ENCODE measurements around the gene ABCC5. TPM values are rescaled to one million over a fixed set of nuclear protein-coding genes. Genes with fewer than 3 reads are reported as not detected.

The ABCC5 gene
- total RNA-seq, 1 experiment from 2014 or later = 29.1 TPM

GRCh38 chr3:184050217-184050847 lies 32.6 kb upstream of the ABCC5 start (continued):
- TF ChIP-seq ZNF416 (CRISPR knock-in tag; IDR thresholded peaks at IDR 0.05) (no peak), ZNF671 (CRISPR knock-in tag; IDR thresholded peaks at IDR 0.05) (no peak), SMAD3 (CRISPR knock-in tag; IDR thresholded peaks at IDR 0.05; ENCODE audit: borderline replicate concordance) (no peak), ZSCAN18 (CRISPR knock-in tag; IDR thresholded peaks at IDR 0.05) (no peak), CREB1 (CRISPR knock-in tag; IDR thresholded peaks at IDR 0.05) (no peak), ETV6 (CRISPR knock-in tag; IDR thresholded peaks at IDR 0.05) (no peak), GTF2I (CRISPR knock-in tag; conservative IDR thresholded peaks at IDR 0.05) (no peak), ZNF532 (CRISPR knock-in tag; IDR thresholded peaks at IDR 0.05; ENCODE audit: borderline replicate concordance) (no peak), NR3C1 (CRISPR knock-in tag; conservative IDR thresholded peaks at IDR 0.05; ENCODE audit: low read depth) (no peak), FOXP1 (CRISPR knock-in tag; IDR thresholded peaks at IDR 0.05; ENCODE audit: borderline replicate concordance) (no peak)

GRCh38 chr3:184045995-184046394 lies 28.3 kb upstream of the ABCC5 start:
- H3K4me3 Mint-ChIP-seq = no peak overlapping the region
- no peak for DNase-seq (ENCODE audit: low spot score)
- H3K36me3 Mint-ChIP-seq = no peaks in the 10 kb centered on the region
- no peaks in the 10 kb centered on the region for H3K27me3 Mint-ChIP-seq (ENCODE audit: low read depth)
- ChIA-PET CTCF (interaction anchor here (1.2 kb wide), 1 partner anchor 150 kb away, joined by 4 read pairs; no protein-coding TSS in a partner anchor), POLR2A (no interaction called here)
- no peaks in the 10 kb centered on the region for H3K9me3 Mint-ChIP-seq
- no peak overlapping the region for H3K27ac Mint-ChIP-seq
- H3K4me1 Mint-ChIP-seq = no peaks in the 10 kb centered on the region
- ATAC-seq = no peak
- TF ChIP-seq ZSCAN18 (CRISPR knock-in tag; IDR thresholded peaks at IDR 0.05) (no peak), ZNF219 (CRISPR knock-in tag; IDR thresholded peaks at IDR 0.05; ENCODE audit: borderline replicate concordance) (no peak), ZMAT4 (CRISPR knock-in tag; IDR thresholded peaks at IDR 0.05) (no peak), PREB (CRISPR knock-in tag; IDR thresholded peaks at IDR 0.05; ENCODE audit: borderline replicate concordance) (no peak), CTCF (IDR thresholded peaks at IDR 0.05) (no peak), ATF3 (CRISPR knock-in tag; conservative IDR thresholded peaks at IDR 0.05) (no peak), STAT6 (CRISPR knock-in tag; conservative IDR thresholded peaks at IDR 0.05; ENCODE audit: low read depth) (no peak), SMAD4 (CRISPR knock-in tag; IDR thresholded peaks at IDR 0.05) (no peak), CREM (CRISPR knock-in tag; IDR thresholded peaks at IDR 0.05) (no peak)

Measured in WTC11 (cell line).